Keratinocyte (primary cell): ENCODE data around the gene POLK. TPM values are rescaled to one million over a fixed set of nuclear protein-coding genes. Genes with fewer than 3 reads are reported as not detected.

Source experiments
- DNase-seq: peaks from one replicate; pipeline ENCODE4 v3.0.0-alpha.2; 2011; ENCODE audit warnings: low read depth, missing footprints, low spot score
- FAIRE-seq: peaks from 2 replicates; lab custom pipeline; 2011; peaks lifted over from hg19 to GRCh38; lab: Jason Lieb, UNC
- H2AFZ ChIP-seq: 2 replicates; pipeline ENCODE4 v1.6.0; 2012; ENCODE audit warnings: low read length, control low read depth, inconsistent platforms; ENCODE audit not compliant: control insufficient read depth
- H3K27ac ChIP-seq: 2 replicates; pipeline ENCODE4 v1.5.1; 2011; ENCODE audit warnings: low read length; ENCODE audit not compliant: control insufficient read depth, insufficient read depth
- H3K27me3 ChIP-seq: 3 replicates; pipeline ENCODE4 v1.6.0; 2011; ENCODE audit warnings: low read length; ENCODE audit not compliant: control insufficient read depth, insufficient read depth; ENCODE audit errors: extremely low read depth
- H3K36me3 ChIP-seq, 2 experiments: 2 replicates in 1 of 2; 3 replicates in 1 of 2; pipeline ENCODE4 v1.5.1; 2011; ENCODE audit warnings: low read length in 2 of 2, mild to moderate bottlenecking in 1 of 2; ENCODE audit not compliant: control insufficient read depth in 2 of 2, insufficient read depth in 2 of 2; ENCODE audit errors: extremely low read depth in 1 of 2
- H3K4me1 ChIP-seq: 3 replicates; pipeline ENCODE4 v1.5.1; 2011; ENCODE audit warnings: low read length; ENCODE audit not compliant: control insufficient read depth, insufficient read depth; ENCODE audit errors: extremely low read depth
- H3K4me2 ChIP-seq: 3 replicates; pipeline ENCODE4 v1.6.0; 2011; ENCODE audit warnings: low read depth, low read length; ENCODE audit not compliant: control insufficient read depth, insufficient read depth; ENCODE audit errors: extremely low read depth
- H3K4me3 ChIP-seq, 3 experiments: fragments of 200-600 bp in 1 of 3; sonication (generic) in 1 of 3; 2 replicates in 2 of 3; 3 replicates in 1 of 3; pipeline ENCODE4 v1.5.1; 2011 to 2016; ENCODE audit warnings: low read length in 3 of 3, mild to moderate bottlenecking in 3 of 3, control low read depth in 2 of 3, inconsistent platforms in 1 of 3, low read depth in 1 of 3, mixed read lengths in 1 of 3, mixed run types in 1 of 3, moderate library complexity in 1 of 3; ENCODE audit not compliant: control insufficient read depth in 2 of 3, insufficient read depth in 2 of 3; ENCODE audit errors: extremely low read depth in 1 of 3
- H3K79me2 ChIP-seq: 2 replicates; pipeline ENCODE4 v1.6.0; 2012; ENCODE audit warnings: low read length; ENCODE audit not compliant: control insufficient read depth, insufficient read depth
- H3K9ac ChIP-seq: 3 replicates; pipeline ENCODE4 v1.6.0; 2011; ENCODE audit warnings: low read length; ENCODE audit not compliant: control insufficient read depth, insufficient read depth; ENCODE audit errors: extremely low read depth
- H3K9me1 ChIP-seq: 3 replicates; pipeline ENCODE4 v1.6.0; 2011; ENCODE audit warnings: low read length; ENCODE audit not compliant: control insufficient read depth, insufficient read depth; ENCODE audit errors: extremely low read depth
- H3K9me3 ChIP-seq: 2 replicates; pipeline ENCODE4 v1.5.1; 2012; ENCODE audit warnings: low read depth, low read length; ENCODE audit not compliant: control insufficient read depth
- H4K20me1 ChIP-seq: 3 replicates; pipeline ENCODE4 v1.6.0; 2011; ENCODE audit warnings: low read length; ENCODE audit not compliant: control insufficient read depth, insufficient read depth; ENCODE audit errors: extremely low read depth
- CTCF ChIP-seq, 3 experiments: IDR thresholded peaks in 1 of 3; conservative IDR thresholded peaks in 1 of 3; optimal IDR thresholded peaks in 1 of 3; 2 replicates in 2 of 3; 3 replicates in 1 of 3; pipeline versions ENCODE3 to v1.5.1; 2011; ENCODE audit warnings: low read length in 3 of 3, mild to moderate bottlenecking in 3 of 3, moderate library complexity in 2 of 3, control low read depth in 1 of 3, inconsistent platforms in 1 of 3; ENCODE audit not compliant: insufficient read depth in 2 of 3; ENCODE audit errors: extremely low read depth in 1 of 3
- EZH2 ChIP-seq: IDR thresholded peaks from one replicate; pipeline ENCODE4 v1.6.1; 2012; ENCODE audit warnings: inconsistent platforms, mild to moderate bottlenecking, low read length, moderate library complexity
- dilution Hi-C: fragments of 300-500 bp; cut with MboI; formaldehyde crosslinking; loops from one replicate; pipeline ENCODE4 v1.7.0; 2020; ENCODE audit warnings: low sequenced_read_pairs; ENCODE audit not compliant: extremely low pct_ligation_motif_present
- polyA plus RNA-seq, 5 experiments: library from polyadenylated mRNA; depleted of rRNA in 3 of 5; stranded (reverse) in 3 of 5; stranded (forward) in 1 of 5; unstranded in 1 of 5; fragments of >200 nt; gene quantifications; 1 replicate in 1 of 5; 2 replicates in 3 of 5; 3 replicates in 1 of 5; pipeline versions ENCODE4 v1.2.1 to v1.2.3, GENCODE V29; 2011 to 2012; ENCODE audit warnings: missing spikeins in 2 of 5, low read depth in 1 of 5, low replicate concordance in 1 of 5

The POLK gene
- polyA plus RNA-seq, 1 donor (not counting 4 experiments of a cell fraction or from before 2014, with no cell fraction given) = 25.8 TPM

DNA sequence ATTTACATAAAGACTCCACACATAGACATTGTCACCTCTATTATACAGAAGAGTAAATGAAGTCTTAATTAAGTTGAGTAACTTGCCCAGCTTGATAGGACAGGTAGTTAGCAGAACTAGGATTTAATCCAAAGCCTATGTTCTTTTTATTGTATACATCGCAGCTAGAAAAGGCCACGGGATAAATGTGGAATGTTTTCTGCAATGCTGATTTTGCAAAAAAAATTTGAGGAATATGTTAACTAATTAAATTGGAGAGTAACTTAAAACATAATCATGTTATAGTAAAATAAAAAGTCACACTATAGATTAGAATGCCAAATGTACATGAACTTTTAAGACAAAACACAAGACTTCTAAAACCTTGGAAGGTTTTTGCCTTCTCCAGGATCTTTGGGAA lies 41.1 kb downstream of the POLK start:
- Histone ChIP-seq H4K20me1 (no peaks in the 10 kb centered on the region), H3K4me2 (no peak overlapping the region), H3K27me3 (no peaks in the 10 kb centered on the region), H3K9ac (no peak overlapping the region), H3K36me3 (peaks cover 2 to 11% of the 10 kb centered on the region in 2 experiments), H3K79me2 (peaks cover 5% of the 10 kb centered on the region), H2AFZ (no peak overlapping the region), H3K27ac (no peak overlapping the region), H3K9me3 (no peaks in the 10 kb centered on the region), H3K4me3 (no peak overlapping the region), H3K4me1 (peaks cover 8% of the 10 kb centered on the region), H3K9me1 (no peaks in the 10 kb centered on the region)
- no peak for FAIRE-seq
- DNase-seq = no peak
- dilution Hi-C loops = no loop called here
- TF ChIP-seq CTCF (optimal IDR thresholded peaks at IDR 0.05 in 1 of 3, IDR thresholded peaks at IDR 0.05 in 1 of 3, conservative IDR thresholded peaks at IDR 0.05 in 1 of 3; ENCODE audit: extremely low read depth in 1 of 3, insufficient read depth in 2 of 3, low read length in 3 of 3) = no peak
- TF ChIP-seq EZH2 = no peak

- H3K36me3 ChIP-seq = peaks cover 2 to 11% of the 10 kb centered on the region in 2 experiments
- FAIRE-seq = no peak
- no peak overlapping the region for H2AFZ ChIP-seq
- H3K4me1 ChIP-seq = peaks cover 8% of the 10 kb centered on the region
- no peaks in the 10 kb centered on the region for H3K27me3 ChIP-seq
- dilution Hi-C loops = no loop called here
- H3K27ac ChIP-seq = no peak overlapping the region
- H3K4me2 ChIP-seq = no peak overlapping the region
- H3K9me1 ChIP-seq = no peaks in the 10 kb centered on the region
- no peaks in the 10 kb centered on the region for H3K9me3 ChIP-seq
- no peak overlapping the region for H3K9ac ChIP-seq
- TF ChIP-seq EZH2 (no peak), CTCF (optimal IDR thresholded peaks at IDR 0.05 in 1 of 3, IDR thresholded peaks at IDR 0.05 in 1 of 3, conservative IDR thresholded peaks at IDR 0.05 in 1 of 3; ENCODE audit: extremely low read depth in 1 of 3, insufficient read depth in 2 of 3, low read length in 3 of 3) (no peak)
- H4K20me1 ChIP-seq = no peaks in the 10 kb centered on the region
- peaks cover 6% of the 10 kb centered on the region for H3K79me2 ChIP-seq
- no peak overlapping the region for H3K4me3 ChIP-seq
- no peak for DNase-seq
Measured at GRCh38 chr5:75553358-75553757, 41.7 kb downstream of the POLK start.
